GM13977 (cell line): ENCODE measurements around the gene PTPRU.

ENCODE experiments used
- DNase-seq: peaks from one replicate; pipeline ENCODE4 v3.0.0; 2012; ENCODE audit warnings: low spot score
- CTCF ChIP-seq: IDR thresholded peaks from 2 replicates; pipeline ENCODE4 v1.5.1; 2012; ENCODE audit warnings: mild to moderate bottlenecking, control low read depth; ENCODE audit not compliant: insufficient read depth; ENCODE audit errors: extremely low read depth, missing control alignments
- in situ Hi-C: fragments of 300-500 bp; cut with MboI; formaldehyde crosslinking; loops from one replicate; pipeline ENCODE4 v1.12.0; 2022; ENCODE audit warnings: low sequenced_read_pairs, low pct_unique_long_range_greater_than_20kb, mixed read lengths, inconsistent platforms; ENCODE audit not compliant: unreplicated experiment

The PTPRU gene

GRCh38 chr1:29236712-29237128 is 398 bp downstream of the PTPRU start:
- in situ Hi-C loops, result no loop called here
- TF ChIP-seq CTCF, result no peak
- DNase-seq, result no peak

- DNase-seq, result peak; percentile 61
- TF ChIP-seq CTCF, result no peak
- in situ Hi-C loops, result no loop called here
Observed at GRCh38 chr1:29237129-29237821, 953 bp downstream of the PTPRU start.

- peak; percentile 59 for DNase-seq
- TF ChIP-seq CTCF, result no peak
- in situ Hi-C loops, result no loop called here
Observed at GRCh38 chr1:29237852-29238619, 1.7 kb downstream of the PTPRU start.

GRCh38 chr1:29238620-29239002 is 2.3 kb downstream of the PTPRU start:
- TF ChIP-seq CTCF, result no peak
- DNase-seq, result no peak
- in situ Hi-C loops, result no loop called here

GRCh38 chr1:29239142-29239541 is 2.8 kb downstream of the PTPRU start:
- no peak for TF ChIP-seq CTCF
- in situ Hi-C loops, result no loop called here
- no peak for DNase-seq

GRCh38 chr1:29240400-29240837 is 4.1 kb downstream of the PTPRU start:
- DNase-seq, result no peak
- in situ Hi-C loops, result no loop called here
- TF ChIP-seq CTCF, result no peak
